Measurements from ENCODE around the gene CDK12. TPM values are rescaled to one million over a fixed set of nuclear protein-coding genes. Genes with fewer than 3 reads are reported as not detected.
"Not testable (repeated sequence)": the region's sequence is repeated elsewhere in the genome, so short reads cannot be mapped to it uniquely, and the experiment has no call there.

CDK12 gene
- total RNA-seq, 1 experiment from 2014 or later, result 51.2 TPM

GRCh38 chr17:39486242-39486641 lies 25.0 kb downstream of the CDK12 start (continued):
- TF ChIP-seq ZBTB33 (IDR thresholded peaks at IDR 0.05; ENCODE audit: extremely low read depth, insufficient replicate concordance, low read length), result no peak
- TF ChIP-seq POLR2AphosphoS5 (IDR thresholded peaks at IDR 0.05; ENCODE audit: low read depth, low read length), result no peak
- TF ChIP-seq CBX3 (IDR thresholded peaks at IDR 0.05; ENCODE audit: low read depth), result no peak
- TF ChIP-seq EZH2 (IDR thresholded peaks at IDR 0.05), result no peak
- no peak for TF ChIP-seq ZFX (IDR thresholded peaks at IDR 0.05)
- no peak for TF ChIP-seq CEBPB (IDR thresholded peaks at IDR 0.05; ENCODE audit: low read depth)
- no peak for TF ChIP-seq EGR1 (IDR thresholded peaks at IDR 0.05; ENCODE audit: low read depth)
- no peak for TF ChIP-seq YY1 (IDR thresholded peaks at IDR 0.05; ENCODE audit: extremely low read depth, insufficient replicate concordance, low read depth, low read length)
- no peak for TF ChIP-seq SP1 (IDR thresholded peaks at IDR 0.05; ENCODE audit: low read depth)

GRCh38 chr17:39487490-39487889 lies 26.2 kb downstream of the CDK12 start:
- H4K20me1 ChIP-seq (ENCODE audit: insufficient read depth); H2AFZ ChIP-seq (ENCODE audit: low read depth, low read length, poor library complexity, severe bottlenecking); ATAC-seq; CTCF ChIA-PET; DNase-seq (ENCODE audit: low read depth, low spot score); intact Hi-C loops (cut with micrococcal nuclease); H3K9ac ChIP-seq (ENCODE audit: low read length); H3K27me3 ChIP-seq (ENCODE audit: insufficient read depth, low read length); H3K9me3 ChIP-seq (ENCODE audit: control insufficient read depth in 1 of 2, insufficient read depth in 1 of 2, low read depth in 1 of 2, low read length in 2 of 2); H3K9me2 ChIP-seq (ENCODE audit: insufficient read depth); BruUV-seq (replicated peaks); H3K4me2 ChIP-seq (ENCODE audit: low read length); H3K27ac ChIP-seq (ENCODE audit: low read depth, low read length); H3K4me3 ChIP-seq (replicated peaks in 1 of 2; ENCODE audit: low read depth in 1 of 2, low read length in 2 of 2): not testable (repeated sequence)
- peaks cover 6 to 15% of the 10 kb centered on the region in 2 experiments; a peak in 2 of 4 replicates for H3K36me3 ChIP-seq (ENCODE audit: control insufficient read depth in 1 of 2, insufficient read depth in 2 of 2, low read length in 2 of 2)
- RAD21 ChIA-PET (ENCODE audit: low non-redundant PET in 1 of 2, low total read pairs in 2 of 2, uncharacterized antibody in 2 of 2, unreplicated experiment in 2 of 2), result interaction anchor here in 1 of 2 experiments (0.7 kb wide), 1 partner anchor 54 kb away, joined by 3 read pairs; no protein-coding TSS in a partner anchor
- peaks cover 13% of the 10 kb centered on the region in 2 experiments for H3K4me1 ChIP-seq (ENCODE audit: control insufficient read depth in 1 of 2, insufficient read depth in 2 of 2, low read length in 2 of 2)
- peaks cover 65% of the 10 kb centered on the region for H3K79me2 ChIP-seq (ENCODE audit: insufficient read depth, low read length)
- POLR2A ChIA-PET, result interaction anchor here (0.6 kb wide), 1 partner anchor 47 kb away, joined by 4 read pairs; no protein-coding TSS in a partner anchor
